Measurements from ENCODE around the gene CFAP46.

DNA sequence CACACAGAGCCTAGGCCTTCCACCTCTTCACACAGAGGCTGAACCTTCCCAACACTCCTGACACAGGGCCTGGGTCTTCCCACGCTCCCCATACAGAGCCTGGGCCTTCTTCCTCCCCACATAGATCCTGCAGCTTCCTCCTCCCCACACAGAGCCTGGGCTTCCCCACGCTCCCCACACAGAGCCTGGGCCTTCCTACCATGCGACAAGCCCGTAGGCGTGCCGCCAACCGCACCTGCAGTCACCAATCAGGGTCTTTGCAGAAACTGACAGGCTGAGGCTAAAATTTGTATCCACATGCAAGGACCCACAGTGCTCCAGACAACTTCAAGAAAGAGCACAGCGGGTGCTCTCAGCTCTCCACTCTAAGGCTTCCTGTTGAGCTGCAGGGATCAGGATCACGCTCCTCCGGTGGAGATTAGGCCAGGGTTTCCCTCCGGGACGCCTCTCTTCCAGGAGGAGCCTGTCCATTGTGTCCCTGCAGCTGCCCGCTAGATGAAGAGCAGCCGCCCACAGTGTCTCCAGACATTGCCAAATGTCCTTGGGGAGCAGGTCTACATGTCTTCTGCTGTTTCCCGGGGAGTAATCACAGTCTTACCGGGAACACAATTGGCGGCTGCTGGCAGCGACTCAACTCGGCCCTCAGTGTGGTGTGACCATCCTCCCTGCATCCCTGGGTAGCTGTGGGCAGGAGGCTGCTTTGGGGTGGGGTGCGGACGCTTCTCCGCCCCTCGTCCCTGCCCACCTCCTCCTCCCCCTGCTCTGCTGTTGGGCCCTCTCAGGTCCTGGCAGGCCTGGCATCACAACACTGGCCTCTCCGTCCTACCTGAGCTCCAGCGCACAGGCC, 9.7 kb downstream of the CFAP46 start:
- TF ChIP-seq, protein P1, sequence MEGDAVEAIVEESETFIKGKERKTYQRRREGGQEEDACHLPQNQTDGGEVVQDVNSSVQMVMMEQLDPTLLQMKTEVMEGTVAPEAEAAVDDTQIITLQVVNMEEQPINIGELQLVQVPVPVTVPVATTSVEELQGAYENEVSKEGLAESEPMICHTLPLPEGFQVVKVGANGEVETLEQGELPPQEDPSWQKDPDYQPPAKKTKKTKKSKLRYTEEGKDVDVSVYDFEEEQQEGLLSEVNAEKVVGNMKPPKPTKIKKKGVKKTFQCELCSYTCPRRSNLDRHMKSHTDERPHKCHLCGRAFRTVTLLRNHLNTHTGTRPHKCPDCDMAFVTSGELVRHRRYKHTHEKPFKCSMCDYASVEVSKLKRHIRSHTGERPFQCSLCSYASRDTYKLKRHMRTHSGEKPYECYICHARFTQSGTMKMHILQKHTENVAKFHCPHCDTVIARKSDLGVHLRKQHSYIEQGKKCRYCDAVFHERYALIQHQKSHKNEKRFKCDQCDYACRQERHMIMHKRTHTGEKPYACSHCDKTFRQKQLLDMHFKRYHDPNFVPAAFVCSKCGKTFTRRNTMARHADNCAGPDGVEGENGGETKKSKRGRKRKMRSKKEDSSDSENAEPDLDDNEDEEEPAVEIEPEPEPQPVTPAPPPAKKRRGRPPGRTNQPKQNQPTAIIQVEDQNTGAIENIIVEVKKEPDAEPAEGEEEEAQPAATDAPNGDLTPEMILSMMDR (IDR thresholded peaks at IDR 0.05 in 2 of 3, conservative IDR thresholded peaks at IDR 0.05 in 1 of 3; ENCODE audit: control insufficient read depth in 2 of 3, extremely low read depth in 1 of 3, insufficient read depth in 1 of 3, low read depth in 3 of 3, low read length in 3 of 3): no peak
- TF ChIP-seq POLR2AphosphoS5 (IDR thresholded peaks at IDR 0.05; ENCODE audit: low read length) (no peak), ZNF274 (IDR thresholded peaks at IDR 0.05; ENCODE audit: insufficient read depth, insufficient read length) (no peak), BCL3 (IDR thresholded peaks at IDR 0.05; ENCODE audit: borderline replicate concordance, insufficient read depth, low read depth, low read length, poor library complexity, severe bottlenecking) (no peak), MYC (IDR thresholded peaks at IDR 0.05; ENCODE audit: insufficient read depth, insufficient read length, insufficient replicate concordance, low read length, severe bottlenecking) (no peak), CBX5 (IDR thresholded peaks at IDR 0.05; ENCODE audit: low read depth) (no peak)
